IMR-90 (cell line): ENCODE measurements around the gene NCAM1. TPM values are rescaled to one million over a fixed set of nuclear protein-coding genes. Genes with fewer than 3 reads are reported as not detected.

Experiments
- ATAC-seq: fragments of 200-7000 bp; cut with Tn5 transposase; 2 replicates; pipeline ENCODE4 v1.9.1; 2020; ENCODE audit warnings: low read depth, mild to moderate bottlenecking, moderate library complexity
- BruUV-seq: library from RNA; stranded (reverse); fragments of 400-500 nt; replicated peaks from 2 replicates; lab custom pipeline; 2021; lab: Mats Ljungman, UMichigan
- CTCF ChIA-PET: fragments of 300-600 bp; formaldehyde crosslinking; extraction: SDS; loops from one replicate; lab custom pipeline; 2021; ENCODE audit warnings: antibody characterized with exemption; lab: Yijun Ruan, JAX
- POLR2A ChIA-PET: fragments of 300-600 bp; sonication (Branson Sonifier 250); formaldehyde crosslinking; loops from one replicate; lab custom pipeline; 2022; ENCODE audit warnings: antibody characterized with exemption; ENCODE audit not compliant: unreplicated experiment; lab: Charles Lee
- DNase-seq: peaks from one replicate; pipeline ENCODE4 v3.0.0; 2013
- H2AFZ ChIP-seq: replicated peaks from 2 replicates; pipeline ENCODE3; 2013; ENCODE audit warnings: low read length, mild to moderate bottlenecking; ENCODE audit not compliant: poor library complexity
- H2AK5ac ChIP-seq: 2 replicates; pipeline ENCODE4 v1.6.1; 2013; ENCODE audit warnings: low read depth, low read length, inconsistent platforms
- H2AK9ac ChIP-seq: replicated peaks from 2 replicates; pipeline ENCODE3; 2013; ENCODE audit warnings: mild to moderate bottlenecking, low read depth, low read length, moderate library complexity; ENCODE audit not compliant: poor library complexity
- H2BK120ac ChIP-seq: 2 replicates; pipeline ENCODE4 v1.6.1; 2013; ENCODE audit warnings: low read depth, low read length, inconsistent platforms
- H2BK15ac ChIP-seq: 3 replicates; pipeline ENCODE4 v1.6.1; 2013; ENCODE audit warnings: low read depth, low read length, inconsistent platforms
- H2BK20ac ChIP-seq: 2 replicates; pipeline ENCODE4 v1.6.1; 2013; ENCODE audit warnings: low read depth, mild to moderate bottlenecking, inconsistent platforms, low read length, moderate library complexity
- H2BK5ac ChIP-seq: 2 replicates; pipeline ENCODE4 v1.6.1; 2013; ENCODE audit warnings: mild to moderate bottlenecking, low read depth, low read length, inconsistent platforms; ENCODE audit not compliant: poor library complexity, severe bottlenecking
- H3K14ac ChIP-seq: replicated peaks from 2 replicates; pipeline ENCODE4 v1.6.1; 2013; ENCODE audit warnings: low read depth, low read length, inconsistent platforms
- H3K18ac ChIP-seq: 2 replicates; pipeline ENCODE4 v1.6.1; 2013; ENCODE audit warnings: low read depth, low read length, control low read depth
- H3K23ac ChIP-seq: 2 replicates; pipeline ENCODE4 v1.6.1; 2013; ENCODE audit warnings: low read depth, low read length, inconsistent platforms
- H3K27ac ChIP-seq: 2 replicates; pipeline ENCODE4 v1.5.1; 2013; ENCODE audit warnings: mild to moderate bottlenecking, control low read depth, low read length; ENCODE audit not compliant: insufficient read depth
- H3K27me3 ChIP-seq: 2 replicates; pipeline ENCODE4 v1.6.1; 2013; ENCODE audit warnings: low read length; ENCODE audit not compliant: control insufficient read depth, insufficient read depth
- H3K36me3 ChIP-seq: 2 replicates; pipeline ENCODE4 v1.6.1; 2013; ENCODE audit warnings: low read length, mixed read lengths; ENCODE audit not compliant: control insufficient read depth, insufficient read depth
- H3K4ac ChIP-seq: 2 replicates; pipeline ENCODE4 v1.6.1; 2013; ENCODE audit warnings: low read depth, low read length, inconsistent platforms
- H3K4me1 ChIP-seq: 2 replicates; pipeline ENCODE4 v1.6.1; 2013; ENCODE audit warnings: low read length, mixed read lengths; ENCODE audit not compliant: control insufficient read depth, insufficient read depth
- H3K4me2 ChIP-seq: 2 replicates; pipeline ENCODE4 v1.6.1; 2013; ENCODE audit warnings: low read depth, mild to moderate bottlenecking, control low read depth, low read length, moderate library complexity
- H3K4me3 ChIP-seq: 2 replicates; pipeline ENCODE4 v1.5.1; 2013; ENCODE audit warnings: low read depth, mild to moderate bottlenecking, control low read depth, low read length, moderate library complexity; ENCODE audit not compliant: insufficient read depth
- H3K56ac ChIP-seq: 2 replicates; pipeline ENCODE4 v1.6.1; 2013; ENCODE audit warnings: low read length, inconsistent platforms; ENCODE audit not compliant: insufficient read depth; ENCODE audit errors: extremely low read depth
- H3K79me1 ChIP-seq, 2 experiments: 2 replicates each; pipeline ENCODE4 v1.6.1; 2013; ENCODE audit warnings: low read length in 2 of 2, inconsistent platforms in 1 of 2, low read depth in 1 of 2
- H3K9ac ChIP-seq: 2 replicates; pipeline ENCODE4 v1.6.1; 2013; ENCODE audit warnings: low read depth, low read length, control low read depth
- H3K9me1 ChIP-seq: 2 replicates; pipeline ENCODE4 v1.6.1; 2013; ENCODE audit warnings: low read length, inconsistent platforms; ENCODE audit not compliant: insufficient read depth
- H3K9me3 ChIP-seq: 2 replicates; pipeline ENCODE4 v1.6.1; 2013; ENCODE audit warnings: low read length; ENCODE audit not compliant: control insufficient read depth, insufficient read depth
- H4K20me1 ChIP-seq: 2 replicates; pipeline ENCODE4 v1.6.1; 2013; ENCODE audit warnings: low read length, inconsistent platforms; ENCODE audit not compliant: insufficient read depth
- H4K5ac ChIP-seq: 2 replicates; pipeline ENCODE4 v1.6.1; 2013; ENCODE audit warnings: mild to moderate bottlenecking, low read depth, low read length, control low read depth
- H4K8ac ChIP-seq, 2 experiments: 2 replicates each; pipeline ENCODE4 v1.6.1; 2013; ENCODE audit warnings: low read depth in 2 of 2, low read length in 2 of 2, control low read depth in 1 of 2, inconsistent platforms in 1 of 2
- H4K91ac ChIP-seq: 2 replicates; pipeline ENCODE4 v1.6.1; 2013; ENCODE audit warnings: low read depth, low read length, inconsistent platforms; ENCODE audit not compliant: insufficient read depth
- BHLHE40 ChIP-seq: fragments of 150-350 bp; IDR thresholded peaks from 2 replicates; pipeline ENCODE4 v1.6.1; 2016; ENCODE audit warnings: mild to moderate bottlenecking, low read depth, low read length
- MAZ ChIP-seq: IDR thresholded peaks from 2 replicates; pipeline ENCODE4 v1.6.1; 2012; ENCODE audit warnings: low read depth, mild to moderate bottlenecking, low read length, improper control_type of control experiment, moderate library complexity, borderline replicate concordance
- NFE2L2 ChIP-seq: fragments of 150-350 bp; IDR thresholded peaks from 2 replicates; pipeline ENCODE4 v1.6.1; 2016; ENCODE audit warnings: low read depth, mild to moderate bottlenecking, low read length
- POLR2A ChIP-seq: IDR thresholded peaks from 2 replicates; pipeline ENCODE4 v1.6.1; 2012; ENCODE audit warnings: mild to moderate bottlenecking, low read depth, low read length
- RAD21 ChIP-seq: IDR thresholded peaks from 2 replicates; pipeline ENCODE4 v1.6.1; 2012; ENCODE audit warnings: low read length, improper control_type of control experiment
- SMC3 ChIP-seq: fragments of 150-350 bp; IDR thresholded peaks from 2 replicates; pipeline ENCODE4 v1.6.1; 2016; ENCODE audit warnings: low read depth, mild to moderate bottlenecking, antibody characterized with exemption, low read length, moderate library complexity
- WGBS, 2 experiments: methylation state at CpG; one replicate each; pipeline versions ENCODE4 v1.1.5 to v1.1.7; 2013; ENCODE audit warnings: missing lambda C conversion rate in 2 of 2; ENCODE audit not compliant: insufficient read length in 1 of 2; ENCODE audit errors: extremely low coverage in 2 of 2; 5-methylcytosine and 5-hydroxymethylcytosine counted together
- dilution Hi-C: fragments of 300-500 bp; cut with HindIII; formaldehyde crosslinking; loops from one replicate; pipeline ENCODE4 v1.14.3; 2018; ENCODE audit warnings: low sequenced_read_pairs; ENCODE audit not compliant: unreplicated experiment
- in situ Hi-C: fragments of 300-500 bp; cut with MboI; formaldehyde crosslinking; loops from 3 replicates; pipeline ENCODE4 v1.14.3; 2019; ENCODE audit warnings: low sequenced_read_pairs, inconsistent platforms, mixed read lengths
- intact Hi-C: fragments of 100-400 bp; cut with micrococcal nuclease; formaldehyde crosslinking; loops from 2 replicates; pipeline ENCODE4 v1.10.0; 2022
- polyA plus RNA-seq, 3 experiments: library from polyadenylated mRNA; depleted of rRNA; stranded (reverse); fragments of >200 nt; gene quantifications; 2 replicates each; pipeline ENCODE4 v1.2.3, GENCODE V29; 2012; ENCODE audit warnings: low replicate concordance in 1 of 3
- total RNA-seq: library from RNA; depleted of rRNA; stranded (reverse); fragments of >200 nt; gene quantifications from 2 replicates; pipeline ENCODE4 v1.2.3, GENCODE V29; 2012
- TF ChIP-seq, protein P1 (sequence below): fragments of 150-350 bp; IDR thresholded peaks from 2 replicates; pipeline ENCODE4 v1.6.1; 2016; ENCODE audit warnings: low read depth, mild to moderate bottlenecking, low read length, moderate library complexity, borderline replicate concordance

The NCAM1 gene
- total and polyA plus RNA-seq, 2 of the 4 experiments (the other 2 are of a cell fraction), result 0.09 to 0.18 TPM

DNA sequence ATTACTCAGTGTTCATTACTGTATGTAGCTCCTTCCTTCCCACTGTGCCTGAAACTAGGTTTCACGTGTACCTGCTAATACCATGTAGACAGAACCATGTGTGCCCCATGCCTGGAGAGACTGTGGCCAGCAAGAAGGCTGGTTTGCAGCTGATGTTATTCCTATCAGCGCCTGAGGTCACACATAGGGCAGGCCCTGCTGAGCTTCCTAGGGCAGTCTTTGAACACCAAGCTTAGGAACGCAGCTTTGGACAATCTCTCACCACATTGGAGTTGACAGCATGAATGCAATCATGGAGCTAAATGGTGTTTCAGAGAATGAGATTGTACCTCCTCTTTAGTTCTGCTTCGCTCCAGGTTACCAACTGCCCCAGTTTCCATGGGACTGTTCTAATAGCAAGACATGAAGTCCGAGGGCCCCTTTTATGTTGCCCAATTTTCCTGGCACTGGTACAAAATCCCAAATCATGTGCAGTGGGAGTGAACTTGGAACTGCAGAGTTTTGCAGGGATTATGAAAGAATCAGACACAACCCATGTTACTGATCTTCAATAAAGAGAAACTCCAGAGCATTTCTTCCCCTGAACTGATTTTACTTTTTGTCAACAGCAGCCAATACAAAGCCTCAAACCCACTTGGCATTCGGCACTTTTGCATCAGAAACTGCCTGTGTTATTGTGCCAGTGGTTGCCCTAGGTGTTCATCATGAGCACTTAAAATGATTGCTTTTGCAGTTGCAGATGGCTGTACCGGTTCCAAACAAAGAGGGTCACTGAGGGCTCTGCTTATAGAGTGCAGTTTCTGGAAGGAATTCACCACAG is 199.0 kb downstream of the NCAM1 start:
- Histone ChIP-seq H2BK20ac (no peak overlapping the region), H2BK5ac (no peak overlapping the region), H2AFZ (no peak overlapping the region), H3K27ac (no peak overlapping the region), H2AK9ac (no peak overlapping the region), H3K4me2 (no peak overlapping the region), H2BK15ac (no peak overlapping the region), H4K20me1 (no peaks in the 10 kb centered on the region), H3K23ac (no peak overlapping the region), H3K4me3 (no peak overlapping the region), H3K56ac (no peak overlapping the region), H3K18ac (no peak overlapping the region), H3K79me1 (no peaks in the 10 kb centered on the region), H2BK120ac (no peak overlapping the region), H4K5ac (no peak overlapping the region), H3K4ac (no peak overlapping the region), H3K4me1 (no peaks in the 10 kb centered on the region), H2AK5ac (no peak overlapping the region), H3K27me3 (no peaks in the 10 kb centered on the region), H3K14ac (no peak overlapping the region), H3K9me1 (no peaks in the 10 kb centered on the region), H4K91ac (no peak overlapping the region), H3K9ac (no peak overlapping the region), H3K36me3 (no peaks in the 10 kb centered on the region), H3K9me3 (peaks cover 2% of the 10 kb centered on the region; the same call in 1 of the 2 replicates), H4K8ac (no peak overlapping the region)
- no peak for TF ChIP-seq SMC3
- TF ChIP-seq RAD21, result no peak
- TF ChIP-seq, protein P1, sequence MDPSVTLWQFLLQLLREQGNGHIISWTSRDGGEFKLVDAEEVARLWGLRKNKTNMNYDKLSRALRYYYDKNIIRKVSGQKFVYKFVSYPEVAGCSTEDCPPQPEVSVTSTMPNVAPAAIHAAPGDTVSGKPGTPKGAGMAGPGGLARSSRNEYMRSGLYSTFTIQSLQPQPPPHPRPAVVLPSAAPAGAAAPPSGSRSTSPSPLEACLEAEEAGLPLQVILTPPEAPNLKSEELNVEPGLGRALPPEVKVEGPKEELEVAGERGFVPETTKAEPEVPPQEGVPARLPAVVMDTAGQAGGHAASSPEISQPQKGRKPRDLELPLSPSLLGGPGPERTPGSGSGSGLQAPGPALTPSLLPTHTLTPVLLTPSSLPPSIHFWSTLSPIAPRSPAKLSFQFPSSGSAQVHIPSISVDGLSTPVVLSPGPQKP, result no peak
- no peak for TF ChIP-seq MAZ
- TF ChIP-seq BHLHE40, result no peak
- no peak for TF ChIP-seq POLR2A
- no peak for TF ChIP-seq NFE2L2
- dilution Hi-C loops (no loop called here), intact Hi-C loops (no loop called here), in situ Hi-C loops (no loop called here)
- DNase-seq (no peak), ATAC-seq (no peak)
- WGBS, 2 experiments, result no CpG with 5 or more reads among the region's 7 CpGs
- ChIA-PET CTCF (no interaction called here), POLR2A (no interaction called here)
- no TSS peak for BruUV-seq
